ENCODE results near the gene NOP9.

The NOP9 gene

GRCh38 chr14:24268225-24268624 lies 31.4 kb upstream of the NOP9 start:
- DNase-seq (ENCODE audit: low spot score in 2 of 2) (no peak), ATAC-seq (replicated peaks; ENCODE audit: extremely low read depth, poor library complexity, severe bottlenecking) (no peak)
- Mint-ChIP-seq H3K4me1 (peaks cover 28% of the 10 kb centered on the region), H3K27ac (ENCODE audit: low read depth) (no peak overlapping the region), H3K27me3 (no peaks in the 10 kb centered on the region), H3K9me3 (no peaks in the 10 kb centered on the region), H3K36me3 (ENCODE audit: insufficient read depth) (peaks cover 17% of the 10 kb centered on the region), H3K4me3 (no peak overlapping the region)

- Mint-ChIP-seq H3K4me3 (no peak overlapping the region), H3K9me3 (no peaks in the 10 kb centered on the region), H3K27ac (ENCODE audit: low read depth) (no peak overlapping the region), H3K36me3 (ENCODE audit: insufficient read depth) (peaks cover 17% of the 10 kb centered on the region), H3K4me1 (peaks cover 28% of the 10 kb centered on the region), H3K27me3 (no peaks in the 10 kb centered on the region)
- DNase-seq (ENCODE audit: low spot score in 2 of 2) (no peak), ATAC-seq (replicated peaks; ENCODE audit: extremely low read depth, poor library complexity, severe bottlenecking) (no peak)
These were observed 30.3 kb upstream of the NOP9 start for GRCh38 chr14:24269368-24269767.

DNA sequence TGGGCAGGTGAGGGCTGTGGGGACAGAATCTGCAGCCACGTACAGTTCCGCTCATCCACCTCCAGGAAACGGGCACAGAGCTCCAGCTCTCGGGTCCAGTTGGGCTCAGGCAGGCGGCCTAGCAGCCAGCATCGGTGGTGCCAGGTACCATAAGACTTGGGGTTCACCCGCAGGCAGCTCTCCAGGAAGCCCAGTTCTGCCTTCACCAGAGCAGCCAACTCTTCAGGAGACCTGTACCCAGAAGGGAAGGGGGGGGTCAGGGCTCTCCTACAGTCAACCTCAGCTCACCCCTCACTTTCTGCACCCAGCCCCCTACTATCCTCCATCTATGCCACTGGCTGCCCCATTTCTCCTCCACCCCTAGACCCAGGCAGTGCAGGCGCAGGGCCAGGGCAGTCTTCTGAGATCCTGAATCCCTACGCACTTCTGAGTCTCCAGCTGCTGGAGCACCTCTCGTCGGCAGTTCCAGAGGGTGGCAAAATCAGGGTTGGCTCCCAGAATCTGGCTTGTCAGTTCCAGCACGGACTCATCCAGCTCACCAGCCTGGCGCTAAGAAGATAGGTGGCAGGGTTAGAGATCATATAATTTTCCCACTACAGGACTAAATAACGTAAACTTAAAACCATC lies 29.6 kb upstream of the NOP9 start:
- H3K4me1 Mint-ChIP-seq: peaks cover 28% of the 10 kb centered on the region

DNA sequence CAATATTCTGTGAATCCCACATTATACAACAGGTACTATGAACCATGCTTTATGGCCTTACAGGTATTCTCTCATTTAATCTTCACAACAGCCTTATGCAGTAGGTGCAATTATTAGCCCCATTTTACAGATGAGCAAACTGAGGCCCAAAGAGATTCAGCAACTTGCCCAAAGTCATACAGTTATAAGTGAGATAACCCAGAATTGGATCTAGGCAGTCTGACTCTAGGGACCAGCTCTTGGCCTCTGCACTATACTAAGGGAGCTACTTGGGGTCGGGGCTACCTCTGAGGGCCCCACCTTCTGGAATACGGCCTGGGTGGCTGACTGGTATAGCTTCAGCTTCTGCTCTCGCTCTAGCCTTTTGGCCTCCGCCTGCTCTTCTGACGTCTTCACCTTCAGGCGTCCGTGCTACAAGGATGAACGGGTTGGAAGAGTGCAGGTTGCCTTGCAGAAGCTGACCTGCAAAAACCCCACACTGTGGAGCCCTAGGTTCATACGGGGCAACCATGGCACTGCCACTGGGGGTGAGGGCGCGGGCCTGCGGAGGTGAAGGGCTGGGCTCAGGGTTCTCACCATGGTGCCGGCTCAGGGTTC lies 29.0 kb upstream of the NOP9 start:
- Mint-ChIP-seq H3K27me3 (no peaks in the 10 kb centered on the region), H3K4me3 (peak overlapping the region; percentile 94), H3K4me1 (peaks cover 28% of the 10 kb centered on the region), H3K9me3 (no peaks in the 10 kb centered on the region), H3K27ac (ENCODE audit: low read depth) (peak overlapping the region; percentile 87), H3K36me3 (ENCODE audit: insufficient read depth) (peaks cover 17% of the 10 kb centered on the region)
- ATAC-seq (replicated peaks; ENCODE audit: extremely low read depth, poor library complexity, severe bottlenecking) (peak; percentile 2), DNase-seq (ENCODE audit: low spot score in 2 of 2) (no peak)

More for the DNA sequence above, 29.6 kb upstream of the NOP9 start:
- Mint-ChIP-seq H3K27me3 (no peaks in the 10 kb centered on the region), H3K4me3 (peak overlapping the region; percentile 94), H3K27ac (ENCODE audit: low read depth) (peak overlapping the region; percentile 87), H3K36me3 (ENCODE audit: insufficient read depth) (peaks cover 17% of the 10 kb centered on the region), H3K9me3 (no peaks in the 10 kb centered on the region)
- ATAC-seq (replicated peaks; ENCODE audit: extremely low read depth, poor library complexity, severe bottlenecking) (no peak), DNase-seq (ENCODE audit: low spot score in 2 of 2) (no peak)

- peak within 1 kb of the TSS; percentile 94 for H3K4me3 Mint-ChIP-seq
- peaks cover 17% of the 10 kb centered on the region for H3K36me3 Mint-ChIP-seq (ENCODE audit: insufficient read depth)
- ATAC-seq (replicated peaks; ENCODE audit: extremely low read depth, poor library complexity, severe bottlenecking) (peak; percentile 92), DNase-seq (ENCODE audit: low spot score in 2 of 2) (peak; percentile 85 to 95)
- peak within 1 kb of the TSS; percentile 87 for H3K27ac Mint-ChIP-seq (ENCODE audit: low read depth)
- H3K4me1 Mint-ChIP-seq: peaks cover 28% of the 10 kb centered on the region
- no peaks in the 10 kb centered on the region for H3K9me3 Mint-ChIP-seq
- H3K27me3 Mint-ChIP-seq: no peaks in the 10 kb centered on the region
These were observed 28.4 kb upstream of the NOP9 start, which contains the start of gene RABGGTA for GRCh38 chr14:24271134-24271833. TSS of gene RABGGTA (minus strand) at chr14:24271597. CDS start at chr14:24271115, 482 bp downstream.

DNA sequence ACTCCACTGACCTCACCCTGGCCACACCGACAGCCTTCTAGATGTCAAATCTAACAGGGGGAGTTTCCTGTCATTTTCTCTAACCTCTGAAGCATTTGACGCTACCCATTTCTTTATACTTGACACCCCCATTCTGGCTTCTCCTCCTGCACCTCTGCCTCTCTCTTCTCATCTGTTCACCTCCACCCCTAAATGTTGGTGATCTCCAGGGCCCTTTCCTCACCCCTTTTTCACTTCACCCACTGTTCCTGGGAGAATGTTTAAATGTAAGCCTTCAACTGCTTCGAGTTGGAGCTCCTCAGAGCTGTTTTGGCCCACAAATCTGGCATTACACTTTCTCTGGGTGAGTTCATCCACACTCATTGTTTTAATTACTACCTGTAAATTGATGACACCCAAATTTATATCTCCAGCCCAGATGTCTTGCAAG lies 27.8 kb upstream of the NOP9 start:
- Mint-ChIP-seq H3K9me3 (no peaks in the 10 kb centered on the region), H3K4me3 (peak overlapping the region; percentile 94), H3K27ac (ENCODE audit: low read depth) (peak overlapping the region; percentile 87), H3K4me1 (peaks cover 31% of the 10 kb centered on the region), H3K27me3 (no peaks in the 10 kb centered on the region), H3K36me3 (ENCODE audit: insufficient read depth) (peaks cover 15% of the 10 kb centered on the region)
- no peak for DNase-seq (ENCODE audit: low spot score in 2 of 2)
- ATAC-seq (replicated peaks; ENCODE audit: extremely low read depth, poor library complexity, severe bottlenecking): no peak

DNA sequence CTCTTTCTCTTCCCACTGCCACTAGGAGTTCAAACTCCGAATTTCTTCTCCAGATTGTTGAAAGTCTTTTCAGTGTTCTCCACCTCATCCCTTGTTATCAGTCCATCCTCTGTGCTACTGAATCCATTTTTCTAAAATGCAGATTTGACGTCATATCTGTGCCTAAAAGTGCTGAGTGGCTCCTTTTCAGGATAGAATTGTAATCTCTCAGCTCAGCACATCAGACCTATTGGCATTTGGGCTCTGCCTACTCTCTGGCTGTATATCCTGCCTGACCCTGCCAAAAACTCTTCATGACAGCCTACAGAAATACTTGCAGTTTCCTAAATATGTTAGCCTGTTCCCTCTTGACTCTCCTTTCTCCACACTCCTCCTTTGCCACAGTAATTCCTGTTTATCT lies 27.2 kb upstream of the NOP9 start:
- no peaks in the 10 kb centered on the region for H3K27me3 Mint-ChIP-seq
- H3K4me3 Mint-ChIP-seq: peak overlapping the region; percentile 94
- peak overlapping the region; percentile 87 for H3K27ac Mint-ChIP-seq (ENCODE audit: low read depth)
- ATAC-seq (replicated peaks; ENCODE audit: extremely low read depth, poor library complexity, severe bottlenecking): no peak
- H3K36me3 Mint-ChIP-seq (ENCODE audit: insufficient read depth): peaks cover 9% of the 10 kb centered on the region
- H3K4me1 Mint-ChIP-seq: peaks cover 31% of the 10 kb centered on the region
- H3K9me3 Mint-ChIP-seq: no peaks in the 10 kb centered on the region
- no peak for DNase-seq (ENCODE audit: low spot score in 2 of 2)

DNA sequence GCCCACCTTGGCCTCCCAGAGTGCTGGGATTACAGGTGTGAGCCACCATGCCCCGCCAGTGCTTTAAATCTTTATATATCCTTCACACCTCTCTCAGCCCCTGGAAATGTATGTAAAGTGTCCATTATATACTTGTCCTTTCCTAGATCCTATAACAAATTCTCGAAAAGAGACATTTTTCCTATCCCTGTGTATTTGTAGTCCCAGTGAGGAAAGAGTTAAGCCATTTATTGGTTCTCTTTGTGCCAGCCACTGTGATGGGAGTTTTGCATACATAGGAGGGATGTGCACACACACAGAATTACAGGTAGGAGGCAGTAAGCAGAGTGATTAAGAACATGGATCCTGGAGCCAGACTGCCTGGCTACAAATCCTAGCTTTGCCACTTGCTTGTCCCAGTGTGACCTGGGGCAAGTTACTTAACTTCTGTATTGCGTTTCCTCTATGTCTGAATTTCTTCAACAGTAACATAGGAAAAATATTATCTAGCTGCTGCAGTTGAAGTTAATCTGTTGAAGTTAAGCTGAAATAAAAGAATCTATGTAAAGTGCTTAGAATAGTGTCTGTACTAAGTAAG lies 26.1 kb upstream of the NOP9 start:
- H3K27me3 Mint-ChIP-seq: no peaks in the 10 kb centered on the region
- peaks cover 9% of the 10 kb centered on the region for H3K36me3 Mint-ChIP-seq (ENCODE audit: insufficient read depth)
- H3K9me3 Mint-ChIP-seq: no peaks in the 10 kb centered on the region
- ATAC-seq (replicated peaks; ENCODE audit: extremely low read depth, poor library complexity, severe bottlenecking) (no peak), DNase-seq (ENCODE audit: low spot score in 2 of 2) (no peak)
- H3K27ac Mint-ChIP-seq (ENCODE audit: low read depth): peak overlapping the region; percentile 87
- H3K4me3 Mint-ChIP-seq: no peak overlapping the region
- H3K4me1 Mint-ChIP-seq: peaks cover 35% of the 10 kb centered on the region

GRCh38 chr14:24274101-24274543 lies 25.5 kb upstream of the NOP9 start:
- H3K4me1 Mint-ChIP-seq: peaks cover 42% of the 10 kb centered on the region
- H3K4me3 Mint-ChIP-seq: no peak overlapping the region
- peaks cover 9% of the 10 kb centered on the region for H3K36me3 Mint-ChIP-seq (ENCODE audit: insufficient read depth)
- no peaks in the 10 kb centered on the region for H3K9me3 Mint-ChIP-seq
- peak overlapping the region; percentile 2 for H3K27ac Mint-ChIP-seq (ENCODE audit: low read depth)
- H3K27me3 Mint-ChIP-seq: no peaks in the 10 kb centered on the region
- ATAC-seq (replicated peaks; ENCODE audit: extremely low read depth, poor library complexity, severe bottlenecking) (no peak), DNase-seq (ENCODE audit: low spot score in 2 of 2) (no peak)

DNA sequence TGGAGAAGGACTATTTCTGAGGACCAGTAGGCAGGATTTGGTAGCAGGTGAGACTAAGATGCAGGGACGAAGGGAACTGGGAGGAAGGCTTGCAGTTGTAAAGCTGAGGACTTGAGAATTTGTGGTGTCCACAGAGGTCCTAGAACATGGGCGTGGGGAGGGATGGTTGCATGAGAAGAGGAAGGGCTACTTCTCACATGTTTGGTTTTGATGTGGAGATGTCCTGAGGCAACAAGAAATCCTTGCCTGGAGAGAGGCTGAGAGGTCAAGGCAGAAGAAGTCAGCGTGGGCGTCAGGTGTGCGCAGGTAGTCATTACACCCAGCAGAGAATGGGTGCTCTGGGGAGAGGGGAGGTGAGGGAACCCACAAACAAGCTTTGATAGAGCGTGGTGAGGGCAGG lies 22.6 kb upstream of the NOP9 start:
- peaks cover 32% of the 10 kb centered on the region for H3K4me1 Mint-ChIP-seq

DNA sequence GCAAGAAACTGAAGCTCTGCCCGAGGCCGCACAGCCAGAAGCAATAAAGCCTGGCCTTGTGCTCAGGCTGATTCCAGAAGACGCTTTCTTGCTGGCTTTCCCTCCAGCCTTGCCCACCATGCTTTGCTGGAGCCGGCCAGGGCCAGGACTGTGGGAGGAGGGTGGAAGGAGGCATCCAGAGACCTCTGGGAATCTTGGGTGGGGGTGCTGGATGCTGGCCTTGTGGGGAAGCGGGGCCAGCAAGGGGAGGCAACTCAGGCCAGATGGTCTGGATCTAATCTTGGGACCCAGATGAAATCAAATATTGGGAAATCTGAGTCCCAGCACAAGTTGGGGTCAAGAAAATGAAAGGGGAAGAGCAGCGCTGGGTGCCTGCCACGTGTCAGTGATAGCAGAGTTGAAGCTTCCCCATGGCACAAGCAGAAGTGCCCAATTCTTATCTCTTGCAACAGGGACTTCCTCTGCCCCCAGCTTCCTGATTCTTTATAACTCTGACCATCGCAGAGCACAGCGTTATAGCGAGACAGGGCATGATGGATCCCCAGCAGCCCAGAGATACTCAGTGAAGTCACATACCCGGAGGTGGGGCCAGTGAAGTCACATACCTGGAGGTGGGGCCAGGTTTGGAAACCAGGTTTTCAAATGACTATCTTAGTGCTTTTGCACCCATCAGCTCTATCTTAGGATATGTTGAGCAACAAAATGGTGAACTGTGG lies 21.9 kb upstream of the NOP9 start:
- H3K9me3 Mint-ChIP-seq: no peaks in the 10 kb centered on the region
- DNase-seq (ENCODE audit: low spot score in 2 of 2): no peak
- peaks cover 25% of the 10 kb centered on the region for H3K4me1 Mint-ChIP-seq
- ATAC-seq (replicated peaks; ENCODE audit: extremely low read depth, poor library complexity, severe bottlenecking): no peak
- H3K27me3 Mint-ChIP-seq: no peaks in the 10 kb centered on the region
- H3K27ac Mint-ChIP-seq (ENCODE audit: low read depth): peak overlapping the region; percentile 73
- H3K4me3 Mint-ChIP-seq: no peak overlapping the region
- H3K36me3 Mint-ChIP-seq (ENCODE audit: insufficient read depth): no peaks in the 10 kb centered on the region

More for the DNA sequence above, 22.6 kb upstream of the NOP9 start:
- no peaks in the 10 kb centered on the region for H3K9me3 Mint-ChIP-seq
- DNase-seq (ENCODE audit: low spot score in 2 of 2) (no peak), ATAC-seq (replicated peaks; ENCODE audit: extremely low read depth, poor library complexity, severe bottlenecking) (no peak)
- H3K27ac Mint-ChIP-seq (ENCODE audit: low read depth): peak overlapping the region; percentile 33
- no peak overlapping the region for H3K4me3 Mint-ChIP-seq
- H3K27me3 Mint-ChIP-seq: no peaks in the 10 kb centered on the region
- no peaks in the 10 kb centered on the region for H3K36me3 Mint-ChIP-seq (ENCODE audit: insufficient read depth)

GRCh38 chr14:24278424-24278823 lies 21.2 kb upstream of the NOP9 start:
- Mint-ChIP-seq H3K27ac (ENCODE audit: low read depth) (peak overlapping the region; percentile 73), H3K4me3 (no peak overlapping the region), H3K36me3 (ENCODE audit: insufficient read depth) (no peaks in the 10 kb centered on the region), H3K9me3 (no peaks in the 10 kb centered on the region), H3K27me3 (no peaks in the 10 kb centered on the region), H3K4me1 (peaks cover 23% of the 10 kb centered on the region)
- no peak for DNase-seq (ENCODE audit: low spot score in 2 of 2)
- ATAC-seq (replicated peaks; ENCODE audit: extremely low read depth, poor library complexity, severe bottlenecking): no peak
